Nephron (organoid): ENCODE data around the gene COL4A1.

ENCODE experiments used
- H3K27ac Mint-ChIP-seq, 3 experiments: 2 replicates each; pipeline ENCODE4 v1.8.0; 2020; ENCODE audit warnings: mixed read lengths in 3 of 3, mild to moderate bottlenecking in 2 of 3, moderate library complexity in 1 of 3
- H3K27me3 Mint-ChIP-seq: 2 replicates; pipeline ENCODE4 v1.8.0; 2021; ENCODE audit warnings: low read depth, mild to moderate bottlenecking, moderate library complexity, mixed read lengths
- H3K36me3 Mint-ChIP-seq: 2 replicates; pipeline ENCODE4 v1.8.0; 2020; ENCODE audit warnings: low read depth, mixed read lengths
- H3K4me1 Mint-ChIP-seq: 2 replicates; pipeline ENCODE4 v1.8.0; 2020; ENCODE audit warnings: mixed read lengths
- H3K4me3 Mint-ChIP-seq, 3 experiments: 2 replicates each; pipeline ENCODE4 v1.8.0; 2020; ENCODE audit warnings: mild to moderate bottlenecking in 3 of 3, mixed read lengths in 3 of 3, moderate library complexity in 2 of 3
- H3K9me3 Mint-ChIP-seq: 2 replicates; pipeline ENCODE4 v1.8.0; 2020; ENCODE audit warnings: mixed read lengths
- CTCF ChIP-seq, 3 experiments: fragments of 200-600 bp; sonication (generic); IDR thresholded peaks; one replicate each; pipeline ENCODE4 v1.5.0; 2021; ENCODE audit warnings: antibody characterized with exemption in 3 of 3; ENCODE audit not compliant: unreplicated experiment in 3 of 3

Gene COL4A1

GRCh38 chr13:110106726-110107125 lies 200.2 kb downstream of the COL4A1 start:
- no peak for TF ChIP-seq CTCF (IDR thresholded peaks at IDR 0.05; ENCODE audit: unreplicated experiment in 3 of 3)
- H3K4me3 Mint-ChIP-seq, result no peak overlapping the region
- no peaks in the 10 kb centered on the region for H3K36me3 Mint-ChIP-seq
- H3K9me3 Mint-ChIP-seq, result peaks cover 4% of the 10 kb centered on the region
- H3K27me3 Mint-ChIP-seq, result peaks cover 5% of the 10 kb centered on the region
- H3K4me1 Mint-ChIP-seq, result peaks cover 16% of the 10 kb centered on the region
- H3K27ac Mint-ChIP-seq, result no peak overlapping the region

DNA sequence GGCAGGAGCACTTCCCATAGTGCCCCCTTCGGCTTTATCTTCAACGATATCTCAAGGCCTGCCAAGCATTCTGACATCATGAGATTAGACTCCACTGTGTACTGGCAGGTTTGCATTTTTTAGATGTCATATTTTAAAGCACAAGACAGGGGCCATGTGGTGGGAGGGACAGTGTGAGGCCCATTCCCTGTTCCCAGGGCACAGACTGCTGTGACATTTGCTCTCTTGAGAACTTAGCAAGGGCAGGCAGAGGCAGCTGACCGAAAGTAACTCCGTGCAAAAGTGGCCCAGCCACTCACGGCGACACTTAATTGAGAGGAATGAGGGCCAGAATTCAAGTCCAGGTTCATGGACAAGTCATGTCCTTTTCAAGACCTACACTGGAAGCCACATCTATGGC lies 201.8 kb downstream of the COL4A1 start:
- TF ChIP-seq CTCF (IDR thresholded peaks at IDR 0.05; ENCODE audit: unreplicated experiment in 3 of 3), result no peak
- peaks cover 14% of the 10 kb centered on the region for H3K9me3 Mint-ChIP-seq
- H3K27me3 Mint-ChIP-seq, result peaks cover 5% of the 10 kb centered on the region
- no peak overlapping the region for H3K4me3 Mint-ChIP-seq
- H3K36me3 Mint-ChIP-seq, result no peaks in the 10 kb centered on the region
- H3K27ac Mint-ChIP-seq, result no peak overlapping the region
- H3K4me1 Mint-ChIP-seq, result peaks cover 16% of the 10 kb centered on the region

DNA sequence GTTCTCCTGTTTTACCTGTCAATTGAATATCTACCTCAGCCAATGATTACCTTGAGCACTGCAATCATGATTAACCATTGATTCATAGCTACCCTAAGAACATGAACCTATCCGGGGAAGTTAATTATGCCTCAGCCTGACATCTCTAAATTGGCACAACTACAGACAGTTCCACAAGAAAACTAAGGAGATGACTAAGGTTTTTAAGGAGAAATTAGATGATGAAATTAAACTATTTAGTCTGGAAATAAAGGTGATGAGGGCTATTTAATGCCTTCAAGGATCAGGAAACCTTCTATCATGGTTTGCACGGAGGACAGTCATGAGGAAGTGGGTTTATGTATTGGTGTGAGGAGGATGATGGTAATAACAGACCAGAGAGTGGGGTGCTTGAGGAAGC lies 203.4 kb downstream of the COL4A1 start:
- Mint-ChIP-seq H3K36me3 (no peaks in the 10 kb centered on the region), H3K4me1 (peaks cover 3% of the 10 kb centered on the region), H3K9me3 (peaks cover 21% of the 10 kb centered on the region), H3K4me3 (no peak overlapping the region), H3K27ac (no peak overlapping the region), H3K27me3 (no peaks in the 10 kb centered on the region)
- TF ChIP-seq CTCF (IDR thresholded peaks at IDR 0.05; ENCODE audit: unreplicated experiment in 3 of 3), result no peak

GRCh38 chr13:110103026-110103425 lies 203.9 kb downstream of the COL4A1 start:
- Mint-ChIP-seq H3K27ac (no peak overlapping the region), H3K27me3 (no peaks in the 10 kb centered on the region), H3K4me1 (no peaks in the 10 kb centered on the region), H3K9me3 (peaks cover 24% of the 10 kb centered on the region), H3K4me3 (no peak overlapping the region), H3K36me3 (no peaks in the 10 kb centered on the region)
- no peak for TF ChIP-seq CTCF (IDR thresholded peaks at IDR 0.05; ENCODE audit: unreplicated experiment in 3 of 3)

DNA sequence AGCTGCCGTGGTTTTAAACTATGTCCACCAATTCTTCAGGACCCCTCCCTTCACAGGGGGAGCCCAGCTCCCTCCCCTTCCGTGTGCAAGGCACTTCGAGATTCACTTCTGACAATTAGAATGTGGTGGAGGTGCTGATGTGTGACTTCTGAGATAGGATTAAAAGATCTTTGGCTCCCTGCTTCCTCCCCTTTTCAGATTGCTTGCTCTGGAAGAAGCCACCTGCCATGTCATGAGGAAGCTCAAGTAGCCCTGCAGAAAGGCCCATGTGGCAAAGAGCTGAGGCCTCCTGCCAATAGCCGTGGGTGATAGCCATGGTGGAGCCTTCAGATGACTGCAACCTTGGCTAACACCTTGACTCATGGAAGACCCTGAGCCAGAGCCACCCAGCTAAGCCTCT lies 204.9 kb downstream of the COL4A1 start:
- TF ChIP-seq CTCF (IDR thresholded peaks at IDR 0.05; ENCODE audit: unreplicated experiment in 3 of 3), result no peak
- no peak overlapping the region for H3K4me3 Mint-ChIP-seq
- peaks cover 27% of the 10 kb centered on the region for H3K9me3 Mint-ChIP-seq
- no peaks in the 10 kb centered on the region for H3K36me3 Mint-ChIP-seq
- H3K4me1 Mint-ChIP-seq, result no peaks in the 10 kb centered on the region
- no peak overlapping the region for H3K27ac Mint-ChIP-seq
- H3K27me3 Mint-ChIP-seq, result no peaks in the 10 kb centered on the region

DNA sequence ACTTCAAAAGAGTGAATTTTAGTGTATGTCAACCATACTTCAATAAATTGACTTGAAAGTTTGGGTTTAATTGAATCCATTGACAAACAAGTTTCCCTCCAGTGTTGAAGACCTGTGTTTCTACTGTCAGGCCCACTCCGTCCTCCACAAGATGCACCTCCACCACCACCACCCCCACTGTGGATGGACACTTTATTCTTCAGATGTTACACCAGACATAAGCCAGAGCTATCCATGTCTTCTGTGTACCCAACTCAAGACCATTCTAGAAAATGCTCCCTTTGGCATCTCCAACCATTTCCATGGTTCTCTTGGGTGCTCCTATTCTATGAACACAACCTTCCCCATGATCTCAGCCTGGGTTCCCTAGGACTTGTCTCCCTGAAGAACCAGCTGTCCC lies 207.0 kb downstream of the COL4A1 start:
- Mint-ChIP-seq H3K27me3 (no peaks in the 10 kb centered on the region), H3K4me3 (no peak overlapping the region), H3K36me3 (no peaks in the 10 kb centered on the region), H3K27ac (no peak overlapping the region), H3K4me1 (no peaks in the 10 kb centered on the region), H3K9me3 (peaks cover 27% of the 10 kb centered on the region)
- TF ChIP-seq CTCF (IDR thresholded peaks at IDR 0.05; ENCODE audit: unreplicated experiment in 3 of 3), result no peak
